PC-3 (cell line): ENCODE measurements around the gene DLG2.

Experiments used
- CTCF ChIP-seq: fragments of 300-600 bp; sonication (generic); conservative IDR thresholded peaks from 2 replicates; pipeline ENCODE4 v1.5.1; 2017; ENCODE audit warnings: antibody characterized with exemption, low read depth, mild to moderate bottlenecking, low read length
- EZH2 ChIP-seq: fragments of 300-600 bp; sonication (generic); IDR thresholded peaks from one replicate; pipeline ENCODE4 v1.6.1; 2017; ENCODE audit warnings: antibody characterized with exemption, mild to moderate bottlenecking, low read length; ENCODE audit not compliant: unreplicated experiment
- EZH2phosphoT487 ChIP-seq: fragments of 300-600 bp; sonication (generic); IDR thresholded peaks from 2 replicates; pipeline ENCODE4 v1.6.1; 2018; ENCODE audit warnings: mild to moderate bottlenecking, antibody characterized with exemption, low read length, borderline replicate concordance

DNA sequence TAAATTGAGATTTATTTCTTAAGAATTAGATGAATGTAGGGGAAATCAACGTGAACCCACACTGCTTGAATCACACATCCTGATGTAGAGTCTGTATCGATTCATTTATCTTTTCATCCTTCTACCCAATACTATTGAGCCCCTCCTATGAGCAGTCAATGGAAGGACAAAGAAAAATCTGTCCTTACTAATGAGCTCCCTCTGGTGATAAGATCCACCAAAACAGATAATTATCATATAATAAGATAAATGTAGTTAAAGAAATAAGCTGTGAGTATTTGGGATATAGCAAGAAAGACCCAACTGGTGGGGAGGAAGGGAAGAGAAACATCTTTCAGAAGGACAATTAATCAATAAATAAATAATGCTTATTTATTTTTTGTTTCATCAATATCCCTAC lies 1955.9 kb downstream of the DLG2 start:
- TF ChIP-seq CTCF: no peak; the same call in 1 of the 2 replicates
- no peak for TF ChIP-seq EZH2
- TF ChIP-seq EZH2phosphoT487: no peak
